Endothelial cell (in vitro differentiated cells): ENCODE measurements around the gene HHIPL2. TPM values are rescaled to one million over a fixed set of nuclear protein-coding genes. Genes with fewer than 3 reads are reported as not detected.

Experiments used
- total RNA-seq: library from RNA; stranded (reverse); fragmentation: NEBNext Ultra II Directional; extraction: Animal tissue kit (Norgen Biotek cat#: 25700); gene quantifications from one replicate; pipeline ENCODE4 v1.2.1, GENCODE V29; 2021; ENCODE audit not compliant: unreplicated experiment

HHIPL2 gene
- total RNA-seq, 1 donor from 2014 or later, result 0.62 TPM

Other genes starting within 250 kb of the HHIPL2 start
- gene TAF1A, start 41.8 kb upstream of the HHIPL2 start, total RNA-seq, result 6.6 TPM
- gene MIA3, start 70.0 kb upstream of the HHIPL2 start, total RNA-seq, result 48.5 TPM
- gene AIDA, start 164.4 kb upstream of the HHIPL2 start, total RNA-seq, result 93.4 TPM
- 38.4 TPM for gene BROX, start 164.5 kb upstream of the HHIPL2 start, total RNA-seq
- gene FAM177B, start 189.1 kb upstream of the HHIPL2 start, total RNA-seq, result not detected